Measurements from ENCODE around the gene COL11A2. TPM values are rescaled to one million over a fixed set of nuclear protein-coding genes. Genes with fewer than 3 reads are reported as not detected.

The COL11A2 gene
- total RNA-seq, 2 experiments from 2014 or later: 0.69 to 1.0 TPM

GRCh38 chr6:33198853-33199436 lies 6.7 kb upstream of the COL11A2 start:
- no peaks in the 10 kb centered on the region for H3K27me3 Mint-ChIP-seq
- intact Hi-C loops (cut with micrococcal nuclease): no loop called here
- H3K27ac Mint-ChIP-seq: peak overlapping the region; percentile 96
- H3K4me1 Mint-ChIP-seq (ENCODE audit: low read depth): peaks cover 52% of the 10 kb centered on the region
- peak overlapping the region; percentile 94 for H3K4me3 Mint-ChIP-seq
- no peaks in the 10 kb centered on the region for H3K9me3 Mint-ChIP-seq
- peaks cover 51% of the 10 kb centered on the region for H3K36me3 Mint-ChIP-seq
- POLR2A ChIA-PET: interaction anchor here (1.2 to 1.9 kb wide), 2 partner anchors 10 to 99 kb away, joined by 3 to 8 read pairs; partner anchors contain the start of gene RING1
- CTCF ChIA-PET: interaction anchor here (1.9 to 3.5 kb wide), 4 partner anchors 10 to 73 kb away, joined by 5 to 23 read pairs (median 16); partner anchors contain the start of genes RING1, RPS18 and VPS52
- no peak for DNase-seq

- Mint-ChIP-seq H3K9me3 (no peaks in the 10 kb centered on the region), H3K27ac (peak overlapping the region; percentile 96), H3K27me3 (no peaks in the 10 kb centered on the region), H3K4me1 (ENCODE audit: low read depth) (peaks cover 52% of the 10 kb centered on the region), H3K36me3 (peaks cover 48% of the 10 kb centered on the region), H3K4me3 (peak overlapping the region; percentile 94)
- POLR2A ChIA-PET: interaction anchor here (0.6 to 1.9 kb wide), 3 partner anchors 10 to 46 kb away, joined by 4 to 8 read pairs (median 4); partner anchors contain the start of gene RING1
- intact Hi-C loops (cut with micrococcal nuclease): no loop called here
- no peak for DNase-seq
- CTCF ChIA-PET: interaction anchor here (0.6 to 3.5 kb wide), 20 partner anchors 9 to 185 kb away, joined by 3 to 23 read pairs (median 6); partner anchors contain the start of genes RING1, RPS18 and VPS52
Measured at GRCh38 chr6:33198159-33198852, 6.0 kb upstream of the COL11A2 start.

GRCh38 chr6:33197431-33198048 lies 5.3 kb upstream of the COL11A2 start:
- H3K36me3 Mint-ChIP-seq: peaks cover 40% of the 10 kb centered on the region
- intact Hi-C loops (cut with micrococcal nuclease): loop anchor here (1.0 kb wide), 1 partner anchor 36 kb away; no protein-coding TSS in a partner anchor
- ChIA-PET CTCF (interaction anchor here (0.6 to 3.5 kb wide), 20 partner anchors 8 to 184 kb away, joined by 3 to 23 read pairs (median 5); partner anchors contain the start of genes RING1, RPS18 and VPS52), POLR2A (interaction anchor here (0.6 to 1.4 kb wide), 3 partner anchors 11 to 74 kb away, joined by 3 to 4 read pairs (median 4); partner anchors contain the start of genes RING1, RPS18 and VPS52)
- peak; percentile 43 for DNase-seq
- no peak overlapping the region for H3K4me3 Mint-ChIP-seq
- H3K27me3 Mint-ChIP-seq: peaks cover 2% of the 10 kb centered on the region
- H3K9me3 Mint-ChIP-seq: no peaks in the 10 kb centered on the region
- no peak overlapping the region for H3K27ac Mint-ChIP-seq
- H3K4me1 Mint-ChIP-seq (ENCODE audit: low read depth): peaks cover 49% of the 10 kb centered on the region

- ChIA-PET CTCF (interaction anchor here (0.8 to 2.7 kb wide), 2 partner anchors 12 to 53 kb away, joined by 3 to 9 read pairs; no protein-coding TSS in a partner anchor), POLR2A (no interaction called here)
- peaks cover 15% of the 10 kb centered on the region for H3K27me3 Mint-ChIP-seq
- H3K4me1 Mint-ChIP-seq (ENCODE audit: low read depth): peaks cover 44% of the 10 kb centered on the region
- intact Hi-C loops (cut with micrococcal nuclease): no loop called here
- H3K27ac Mint-ChIP-seq: no peak overlapping the region
- H3K9me3 Mint-ChIP-seq: no peaks in the 10 kb centered on the region
- no peak overlapping the region for H3K4me3 Mint-ChIP-seq
- H3K36me3 Mint-ChIP-seq: peaks cover 26% of the 10 kb centered on the region
- DNase-seq: no peak
Measured at GRCh38 chr6:33195304-33196165, 3.3 kb upstream of the COL11A2 start.

- Mint-ChIP-seq H3K36me3 (peaks cover 26% of the 10 kb centered on the region), H3K9me3 (no peaks in the 10 kb centered on the region), H3K27me3 (peaks cover 22% of the 10 kb centered on the region), H3K27ac (no peak overlapping the region), H3K4me3 (no peak overlapping the region), H3K4me1 (ENCODE audit: low read depth) (peaks cover 44% of the 10 kb centered on the region)
- no peak for DNase-seq
- intact Hi-C loops (cut with micrococcal nuclease): no loop called here
- CTCF ChIA-PET: interaction anchor here (1.1 kb wide), 1 partner anchor 33 kb away, joined by 5 read pairs; no protein-coding TSS in a partner anchor
- POLR2A ChIA-PET: no interaction called here
Measured at GRCh38 chr6:33194431-33194979, 2.2 kb upstream of the COL11A2 start.

GRCh38 chr6:33193619-33194018 lies 1.4 kb upstream of the COL11A2 start:
- CTCF ChIA-PET: interaction anchor here (1.1 kb wide), 1 partner anchor 32 kb away, joined by 5 read pairs; no protein-coding TSS in a partner anchor
- Mint-ChIP-seq H3K27ac (no peak overlapping the region), H3K4me1 (ENCODE audit: low read depth) (peaks cover 36% of the 10 kb centered on the region), H3K27me3 (peaks cover 22% of the 10 kb centered on the region), H3K4me3 (no peak overlapping the region), H3K36me3 (peaks cover 26% of the 10 kb centered on the region), H3K9me3 (no peaks in the 10 kb centered on the region)
- intact Hi-C loops (cut with micrococcal nuclease): no loop called here
- DNase-seq: no peak
- POLR2A ChIA-PET: interaction anchor here (1.3 kb wide), 1 partner anchor 15 kb away, joined by 5 read pairs; the partner anchor contains the start of gene RING1

GRCh38 chr6:33192671-33193602 lies 670 bp upstream of the COL11A2 start:
- H3K9me3 Mint-ChIP-seq: no peaks in the 10 kb centered on the region
- intact Hi-C loops (cut with micrococcal nuclease): no loop called here
- POLR2A ChIA-PET: interaction anchor here (1.3 kb wide), 1 partner anchor 16 kb away, joined by 5 read pairs; the partner anchor contains the start of gene RING1
- H3K27me3 Mint-ChIP-seq: peaks cover 22% of the 10 kb centered on the region
- DNase-seq: peak; percentile 40
- CTCF ChIA-PET: interaction anchor here (1.1 kb wide), 1 partner anchor 31 kb away, joined by 5 read pairs; no protein-coding TSS in a partner anchor
- H3K4me1 Mint-ChIP-seq (ENCODE audit: low read depth): peaks cover 29% of the 10 kb centered on the region
- peaks cover 26% of the 10 kb centered on the region for H3K36me3 Mint-ChIP-seq
- peak overlapping the region; percentile 45 for H3K4me3 Mint-ChIP-seq
- no peak overlapping the region for H3K27ac Mint-ChIP-seq

GRCh38 chr6:33191383-33192104 lies 723 bp downstream of the COL11A2 start:
- DNase-seq: no peak
- H3K27ac Mint-ChIP-seq: no peak overlapping the region
- H3K4me3 Mint-ChIP-seq: no peak overlapping the region
- intact Hi-C loops (cut with micrococcal nuclease): no loop called here
- peaks cover 22% of the 10 kb centered on the region for H3K27me3 Mint-ChIP-seq
- H3K9me3 Mint-ChIP-seq: no peaks in the 10 kb centered on the region
- H3K4me1 Mint-ChIP-seq (ENCODE audit: low read depth): peaks cover 20% of the 10 kb centered on the region
- H3K36me3 Mint-ChIP-seq: peaks cover 24% of the 10 kb centered on the region
- ChIA-PET CTCF (no interaction called here), POLR2A (no interaction called here)

- Mint-ChIP-seq H3K27me3 (peaks cover 22% of the 10 kb centered on the region), H3K4me3 (no peak overlapping the region), H3K9me3 (no peaks in the 10 kb centered on the region), H3K36me3 (peaks cover 16% of the 10 kb centered on the region), H3K27ac (no peak overlapping the region), H3K4me1 (ENCODE audit: low read depth) (peaks cover 20% of the 10 kb centered on the region)
- POLR2A ChIA-PET: interaction anchor here (0.8 to 1.3 kb wide), 2 partner anchors 9 to 219 kb away, joined by 3 read pairs; no protein-coding TSS in a partner anchor
- no peak for DNase-seq
- intact Hi-C loops (cut with micrococcal nuclease): no loop called here
- CTCF ChIA-PET: interaction anchor here (1.1 to 1.5 kb wide), 2 partner anchors 58 to 206 kb away, joined by 4 to 5 read pairs; no protein-coding TSS in a partner anchor
Measured at GRCh38 chr6:33190504-33191107, 1.7 kb downstream of the COL11A2 start.
